Activated CD8-positive, alpha-beta memory T cell treated with anti-CD3 and anti-CD28 coated beads, Interleukin-2, amount 50 U/mL, for 4 hours (primary cell): ENCODE measurements around the gene HNRNPL.
"Not testable (repeated sequence)": the region's sequence is repeated elsewhere in the genome, so short reads cannot be mapped to it uniquely, and the experiment has no call there.

Experiments
- DNase-seq: peaks from one replicate; pipeline ENCODE4 v3.0.0-alpha.2; 2020

Gene HNRNPL

DNA sequence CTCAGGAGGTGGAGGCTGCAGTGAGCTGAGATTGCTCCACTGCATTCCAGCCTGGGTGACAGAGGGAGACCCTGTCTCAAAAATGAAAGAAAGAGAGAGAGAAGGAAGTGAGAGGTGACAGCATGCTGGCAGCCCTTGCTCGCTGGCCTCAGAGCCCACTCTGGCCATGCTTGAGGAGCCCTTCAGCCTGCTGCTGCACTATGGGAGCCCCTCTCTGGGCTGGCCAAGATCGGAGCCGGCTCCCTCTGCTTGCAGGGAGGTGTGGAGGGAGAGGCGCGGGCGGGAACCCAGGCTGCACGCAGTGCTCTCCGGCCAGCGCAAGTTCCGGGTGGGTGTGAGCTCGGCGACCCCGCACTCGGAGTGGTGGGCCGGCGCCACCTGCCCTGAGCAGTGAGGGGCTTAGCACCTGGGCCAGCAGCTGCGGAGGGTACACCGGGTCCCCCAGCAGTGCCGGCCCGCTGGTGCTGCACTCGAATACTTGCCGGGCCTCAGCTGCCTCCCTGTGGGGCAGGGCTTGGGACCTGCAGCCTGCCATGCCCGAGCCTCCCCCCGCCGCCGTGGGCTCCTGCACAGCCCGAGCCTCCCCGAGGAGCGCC, 28.5 kb downstream of the HNRNPL start:
- DNase-seq = not testable (repeated sequence)

DNA sequence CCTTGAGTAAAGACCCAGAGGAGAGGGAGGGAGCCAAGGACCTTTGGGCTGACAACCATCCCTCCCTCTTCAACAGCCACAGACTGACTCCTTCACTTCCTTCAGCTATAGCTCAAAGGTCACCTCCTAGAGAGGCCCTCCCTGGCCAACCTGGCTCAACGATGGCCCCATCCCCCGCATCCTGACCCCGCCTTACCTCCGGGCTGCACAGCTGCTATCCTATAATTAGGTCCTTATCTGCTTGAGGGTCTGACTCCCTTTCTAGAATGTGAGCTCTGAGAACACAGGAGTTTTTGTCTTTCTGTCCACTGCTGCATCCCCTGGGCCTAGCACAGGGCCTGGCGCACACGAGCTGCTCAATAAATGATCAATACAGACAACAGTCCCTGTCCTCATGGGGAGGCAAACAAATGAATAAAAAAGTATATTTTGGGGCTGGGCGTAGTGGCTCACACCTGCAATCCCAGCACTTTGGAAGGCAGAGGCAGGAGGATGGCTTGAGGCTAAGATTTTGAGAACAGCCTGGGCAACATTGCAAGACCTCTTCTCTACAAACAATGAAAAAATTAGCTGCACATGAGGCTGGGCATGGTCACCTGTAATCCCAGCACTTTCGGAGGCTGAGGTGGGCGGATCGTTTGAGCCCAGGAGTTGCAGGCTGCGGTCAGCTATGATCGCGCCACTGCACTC, 30.4 kb downstream of the HNRNPL start:
- DNase-seq = no peak

DNA sequence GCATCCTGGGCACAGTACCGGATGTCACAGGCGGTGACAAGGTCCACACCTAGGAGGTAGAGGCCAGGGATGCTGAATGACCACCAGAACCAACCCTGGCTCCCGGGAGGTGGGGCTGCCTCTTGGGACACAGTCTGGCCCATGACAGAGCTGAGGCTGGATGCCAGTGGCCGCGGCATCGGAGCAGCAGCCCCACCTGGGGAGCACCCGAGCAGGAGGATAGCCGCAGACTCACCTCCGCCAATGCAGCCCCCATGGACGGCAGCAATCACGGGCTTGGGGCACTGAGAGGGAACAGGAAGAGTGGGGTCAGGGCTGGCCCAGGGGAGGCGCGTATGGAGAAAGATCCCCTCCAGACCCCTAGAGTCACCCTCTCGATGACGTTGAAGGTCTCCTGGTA, 32.7 kb downstream of the HNRNPL start:
- no peak for DNase-seq

DNA sequence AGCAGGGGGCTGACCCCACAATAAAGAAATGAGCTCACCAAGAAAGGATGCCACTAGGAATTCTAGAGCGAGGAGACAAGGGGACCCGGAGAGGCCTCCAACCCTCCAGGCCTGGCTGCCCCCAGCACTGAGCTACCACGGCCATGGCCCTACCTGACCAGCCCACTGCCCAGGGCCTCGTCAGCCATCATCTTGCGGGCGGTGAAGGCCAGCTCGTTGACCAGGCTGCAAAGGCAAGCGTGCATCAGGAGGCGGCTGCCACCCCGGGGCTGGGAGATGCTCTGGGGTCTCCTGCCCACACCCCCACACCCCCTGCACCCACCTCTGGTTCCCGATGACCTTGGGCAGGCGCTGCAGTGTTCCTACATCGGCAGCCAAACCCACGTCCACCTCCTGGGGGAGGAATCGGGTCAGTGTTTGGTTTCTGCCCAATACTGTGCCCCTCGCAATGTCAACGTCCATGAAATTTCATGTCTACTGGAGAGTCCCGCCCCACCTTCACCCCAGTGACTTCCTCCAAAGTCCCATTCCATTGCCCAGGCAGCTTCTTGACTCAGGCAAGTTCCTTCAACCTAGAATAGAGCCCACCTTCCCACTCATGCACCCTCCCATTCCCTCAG, 33.5 kb downstream of the HNRNPL start:
- DNase-seq = no peak

GRCh38 chr19:38815059-38816001, 34.5 kb downstream of the HNRNPL start:
- no peak for DNase-seq

GRCh38 chr19:38813932-38814331, 35.9 kb downstream of the HNRNPL start:
- DNase-seq = not testable (repeated sequence)

GRCh38 chr19:38813323-38813722, 36.5 kb downstream of the HNRNPL start:
- DNase-seq = no peak

DNA sequence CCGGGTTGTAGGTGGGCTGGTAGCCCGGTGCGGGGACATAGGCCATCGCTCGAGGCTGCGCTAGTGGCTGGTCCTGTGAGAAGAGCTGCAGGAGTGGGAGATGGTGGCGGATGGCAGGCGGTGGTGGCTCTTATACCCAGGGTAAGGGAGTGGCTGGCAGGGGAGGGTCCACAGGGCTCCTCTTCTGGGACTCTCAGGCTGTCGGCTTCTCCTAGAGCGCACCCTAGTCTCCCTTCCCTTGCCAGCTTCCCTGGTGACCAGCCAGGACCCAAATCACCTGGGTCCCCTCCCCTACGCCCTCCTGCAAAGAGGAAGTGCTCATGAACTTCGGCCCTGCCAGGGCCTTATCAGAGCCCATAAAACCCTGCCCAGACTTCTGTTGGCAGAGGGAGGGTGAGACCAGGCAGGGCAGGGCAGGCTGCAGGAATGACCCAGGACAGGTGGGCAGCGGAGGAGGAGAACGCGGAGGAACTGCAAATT, 36.9 kb downstream of the HNRNPL start, which contains the start of gene LGALS4:
Gene LGALS4 (minus strand): TSS at position 105 of the 480 bp plus-strand sequence. CDS start 59 bp downstream, at position 46.
- no peak for DNase-seq

GRCh38 chr19:38812009-38812840, 37.6 kb downstream of the HNRNPL start:
- DNase-seq = no peak

DNA sequence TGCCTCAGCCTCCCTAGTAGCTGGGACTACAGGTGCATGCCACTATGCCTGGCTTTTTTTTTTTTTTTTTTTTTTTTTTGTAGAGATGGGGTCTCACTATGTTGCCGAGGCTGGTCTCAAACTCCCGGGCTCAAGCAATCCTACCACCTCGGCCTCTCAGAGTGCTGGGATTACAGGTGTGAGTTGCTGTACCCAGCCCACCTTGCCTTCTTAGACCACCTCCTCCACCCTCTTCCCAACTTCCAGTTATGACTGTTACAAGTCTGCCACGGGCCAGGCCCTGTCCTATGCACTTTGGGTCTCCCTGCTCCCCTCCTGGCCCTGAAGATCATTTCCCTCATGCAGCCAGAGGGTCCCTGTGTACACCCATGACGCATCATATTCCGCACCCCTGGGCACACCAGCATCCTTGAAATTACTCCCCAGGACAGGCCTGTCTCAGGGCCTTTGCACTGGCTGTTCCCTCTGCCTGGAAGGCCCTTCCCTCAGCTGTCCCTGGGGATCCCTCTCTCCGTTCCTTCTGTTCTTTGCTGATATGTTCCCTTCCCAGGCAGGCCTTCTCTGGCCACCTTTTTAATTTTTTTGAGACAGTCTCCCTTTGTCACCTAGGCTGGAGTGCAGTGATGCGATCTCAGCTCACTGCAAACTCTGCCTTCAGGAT, 40.1 kb downstream of the HNRNPL start:
- no peak for DNase-seq

DNA sequence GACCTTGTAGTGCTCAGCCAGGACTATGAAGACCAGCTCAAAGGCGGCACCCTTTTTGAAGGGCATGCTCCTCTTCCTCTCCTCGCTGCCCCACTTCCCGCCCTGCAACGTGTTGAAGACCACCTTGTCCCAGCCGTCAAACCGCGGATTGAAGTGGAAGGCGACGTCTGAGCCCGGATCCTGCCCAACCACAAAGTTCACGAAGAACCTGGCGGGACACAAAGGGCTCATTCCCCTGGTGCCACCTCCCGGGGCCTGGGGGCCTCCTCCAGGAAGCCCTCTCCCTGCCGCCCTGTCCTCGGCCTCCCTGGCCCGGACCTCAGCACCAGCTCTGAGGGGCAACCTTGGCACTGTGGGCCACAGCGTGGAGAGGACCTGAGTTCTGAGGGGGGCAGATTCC, 41.0 kb downstream of the HNRNPL start:
- DNase-seq = no peak

GRCh38 chr19:38807374-38808098, 42.2 kb downstream of the HNRNPL start:
- DNase-seq = not testable (repeated sequence)

DNA sequence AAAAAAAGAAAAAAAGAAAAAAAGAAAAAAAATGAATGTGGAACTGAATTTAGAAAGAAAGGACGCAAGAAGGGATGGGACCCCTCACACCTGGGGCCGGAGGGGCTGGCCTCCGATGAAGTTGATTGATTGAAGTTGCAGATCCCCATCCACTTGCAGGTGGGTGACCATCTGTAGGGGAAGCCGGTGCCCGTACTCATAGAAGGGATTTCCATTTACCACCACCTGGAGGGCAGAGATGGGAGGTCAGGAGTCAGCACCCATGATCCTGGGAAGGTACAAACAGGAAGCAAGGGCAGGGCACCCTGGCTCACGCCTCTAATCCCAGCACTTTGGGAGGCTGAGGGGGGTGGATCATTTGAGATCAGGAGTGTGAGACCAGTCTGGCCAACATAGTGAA, 43.4 kb downstream of the HNRNPL start:
- DNase-seq = no peak

DNA sequence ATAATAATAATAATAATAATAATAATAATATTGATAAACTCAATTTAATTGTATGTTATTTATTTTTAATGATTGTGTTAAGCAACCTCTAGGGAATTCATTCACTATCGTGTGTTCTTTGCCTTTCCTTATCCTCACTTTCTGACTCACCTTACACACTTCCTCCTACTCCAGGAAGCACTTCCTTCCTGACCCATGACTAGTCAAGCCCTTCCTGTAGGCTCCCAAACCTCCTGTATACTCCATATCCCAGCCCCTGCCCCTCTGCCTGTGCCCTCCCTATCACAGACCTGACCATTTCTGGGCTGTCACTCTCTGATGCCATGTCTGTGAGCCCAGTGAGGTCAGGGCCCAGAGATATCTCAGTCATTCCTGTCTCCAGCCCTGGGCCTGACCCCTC, 44.6 kb downstream of the HNRNPL start:
- DNase-seq = no peak

DNA sequence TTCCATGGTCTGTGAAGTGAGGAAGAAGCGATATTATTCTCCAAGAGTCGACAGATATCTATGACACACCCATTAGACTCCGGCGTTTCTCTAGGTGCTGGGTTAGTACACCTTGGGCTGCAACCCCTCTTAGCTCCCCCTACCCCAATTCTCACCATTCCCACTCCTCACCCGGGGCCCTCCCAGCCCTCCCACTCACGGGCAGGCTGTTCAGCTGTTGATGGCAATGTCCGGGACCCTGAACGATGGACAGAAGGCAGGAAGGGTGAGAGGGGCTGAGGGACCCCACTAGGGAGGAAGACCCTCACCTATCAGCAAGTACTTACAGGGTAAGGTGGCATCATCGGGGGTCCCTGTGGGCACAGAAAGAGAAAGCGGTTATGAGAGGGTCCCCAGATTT, 46.2 kb downstream of the HNRNPL start:
- DNase-seq = no peak

GRCh38 chr19:38801359-38802095, 48.3 kb downstream of the HNRNPL start:
- no peak for DNase-seq

GRCh38 chr19:38800577-38801347, 49.0 kb downstream of the HNRNPL start:
- no peak for DNase-seq

- DNase-seq = no peak
Measured at GRCh38 chr19:38799104-38799503, 50.7 kb downstream of the HNRNPL start.

DNA sequence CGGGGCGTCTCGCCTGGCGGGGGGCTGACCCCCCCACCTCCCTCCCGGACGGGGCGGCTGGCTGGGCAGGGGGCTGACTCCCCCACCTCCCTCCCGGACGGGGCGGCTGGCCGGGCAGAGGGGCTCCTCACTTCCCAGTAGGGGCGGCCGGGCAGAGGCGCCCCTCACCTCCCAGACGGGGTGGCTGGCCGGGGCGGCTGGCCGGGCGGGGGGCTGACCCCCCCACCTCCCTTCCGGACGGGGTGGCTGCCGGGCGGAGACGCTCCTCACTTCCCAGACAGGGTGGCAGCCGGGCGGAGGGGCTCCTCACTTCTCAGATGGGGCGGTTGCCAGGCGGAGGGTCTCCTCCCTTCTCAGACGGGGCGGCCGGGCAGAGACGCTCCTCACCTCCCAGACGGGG, 52.0 kb downstream of the HNRNPL start:
- DNase-seq = not testable (repeated sequence)
